Measurements from ENCODE around the gene SMLR1. TPM values are rescaled to one million over a fixed set of nuclear protein-coding genes. Genes with fewer than 3 reads are reported as not detected.

SMLR1 gene
- total RNA-seq, 1 donor from 2014 or later: not detected

DNA sequence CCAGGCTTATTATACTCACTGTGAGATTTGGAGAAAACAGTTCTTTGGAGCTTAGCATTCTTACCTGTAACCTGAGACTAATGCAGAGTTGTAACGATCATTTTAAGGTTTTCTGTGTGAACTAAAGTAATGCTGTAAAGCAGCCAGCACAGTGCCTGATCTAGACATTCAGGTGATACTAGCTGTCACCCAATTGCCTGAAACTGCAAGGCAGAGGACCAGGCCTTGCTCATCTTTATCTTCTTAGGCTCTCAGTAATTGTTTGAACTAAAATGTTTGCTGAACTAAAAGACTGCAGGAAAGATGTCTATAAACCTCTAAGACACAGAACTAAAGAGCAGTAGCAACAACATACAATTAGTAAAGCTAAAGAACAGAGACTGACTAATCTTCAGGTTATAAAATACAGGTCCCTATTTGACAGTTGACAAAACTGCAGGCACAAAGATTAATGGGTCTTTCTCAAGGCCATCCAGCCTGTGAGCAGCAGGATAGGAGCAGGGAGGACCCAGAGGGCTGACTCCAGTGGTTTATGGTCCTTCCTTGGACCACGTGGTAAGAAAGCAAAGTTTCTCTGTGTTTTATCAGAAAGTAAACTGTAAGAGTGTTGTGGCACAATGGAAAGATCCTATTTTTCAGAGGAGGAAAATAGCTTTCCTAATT is 31.4 kb downstream of the SMLR1 start:
- DNase-seq (ENCODE audit: low spot score in 2 of 2, unreplicated experiment in 2 of 2): no peak
- H3K27ac Mint-ChIP-seq: peak overlapping the region; percentile 43
- H3K27me3 Mint-ChIP-seq (ENCODE audit: low read depth): no peaks in the 10 kb centered on the region
- no peak overlapping the region for H3K4me3 Mint-ChIP-seq
- H3K36me3 Mint-ChIP-seq: peaks cover 9% of the 10 kb centered on the region
- peaks cover 10% of the 10 kb centered on the region for H3K9me3 Mint-ChIP-seq
- peaks cover 18% of the 10 kb centered on the region for H3K4me1 Mint-ChIP-seq
- no peak for TF ChIP-seq CTCF (IDR thresholded peaks at IDR 0.05; ENCODE audit: unreplicated experiment)

DNA sequence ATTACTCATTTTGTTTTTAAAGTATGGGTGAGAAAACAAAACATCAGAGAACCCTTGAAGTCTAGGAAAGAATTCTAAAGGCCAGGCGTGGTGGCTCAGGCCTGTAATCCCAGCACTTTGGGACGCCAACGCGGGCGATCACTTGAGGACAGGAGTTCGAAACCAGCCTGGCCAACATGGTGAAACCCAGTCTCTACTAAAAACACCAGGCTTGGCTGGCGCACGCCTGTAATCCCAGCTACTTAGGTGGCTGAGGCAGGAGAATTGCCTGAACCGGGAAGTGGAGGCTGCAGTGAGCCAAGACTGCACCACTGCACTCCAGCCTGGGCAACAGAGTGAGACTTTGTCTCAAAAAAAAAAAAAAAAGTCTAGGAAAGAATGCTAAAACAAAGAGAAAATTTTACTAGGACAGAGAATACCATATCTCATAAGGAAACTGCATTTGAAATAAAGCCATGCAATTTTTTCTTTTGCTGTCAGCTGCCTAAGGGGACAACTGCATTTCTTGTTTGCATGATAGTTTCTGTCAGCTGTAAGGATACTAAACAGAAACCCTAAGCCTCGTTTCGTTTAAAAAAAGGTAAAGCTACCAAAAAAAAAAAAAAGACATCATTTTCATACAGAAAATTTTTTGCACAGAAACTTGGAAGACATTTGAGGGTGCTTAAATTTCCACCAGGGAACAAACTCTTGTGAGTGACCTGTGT is 32.1 kb downstream of the SMLR1 start:
- no peak for DNase-seq (ENCODE audit: low spot score in 2 of 2, unreplicated experiment in 2 of 2)
- H3K9me3 Mint-ChIP-seq: peaks cover 10% of the 10 kb centered on the region
- H3K36me3 Mint-ChIP-seq: peaks cover 12% of the 10 kb centered on the region
- TF ChIP-seq CTCF (IDR thresholded peaks at IDR 0.05; ENCODE audit: unreplicated experiment): no peak
- no peaks in the 10 kb centered on the region for H3K27me3 Mint-ChIP-seq (ENCODE audit: low read depth)
- H3K27ac Mint-ChIP-seq: peak overlapping the region; percentile 43
- no peak overlapping the region for H3K4me3 Mint-ChIP-seq
- peaks cover 13% of the 10 kb centered on the region for H3K4me1 Mint-ChIP-seq

GRCh38 chr6:130862370-130862769 is 35.2 kb downstream of the SMLR1 start:
- H3K4me3 Mint-ChIP-seq: no peak overlapping the region
- no peaks in the 10 kb centered on the region for H3K27me3 Mint-ChIP-seq (ENCODE audit: low read depth)
- peaks cover 5% of the 10 kb centered on the region for H3K36me3 Mint-ChIP-seq
- H3K9me3 Mint-ChIP-seq: no peaks in the 10 kb centered on the region
- peaks cover 13% of the 10 kb centered on the region for H3K4me1 Mint-ChIP-seq
- TF ChIP-seq CTCF (IDR thresholded peaks at IDR 0.05; ENCODE audit: unreplicated experiment): no peak
- H3K27ac Mint-ChIP-seq: no peak overlapping the region
- no peak for DNase-seq (ENCODE audit: low spot score in 2 of 2, unreplicated experiment in 2 of 2)

DNA sequence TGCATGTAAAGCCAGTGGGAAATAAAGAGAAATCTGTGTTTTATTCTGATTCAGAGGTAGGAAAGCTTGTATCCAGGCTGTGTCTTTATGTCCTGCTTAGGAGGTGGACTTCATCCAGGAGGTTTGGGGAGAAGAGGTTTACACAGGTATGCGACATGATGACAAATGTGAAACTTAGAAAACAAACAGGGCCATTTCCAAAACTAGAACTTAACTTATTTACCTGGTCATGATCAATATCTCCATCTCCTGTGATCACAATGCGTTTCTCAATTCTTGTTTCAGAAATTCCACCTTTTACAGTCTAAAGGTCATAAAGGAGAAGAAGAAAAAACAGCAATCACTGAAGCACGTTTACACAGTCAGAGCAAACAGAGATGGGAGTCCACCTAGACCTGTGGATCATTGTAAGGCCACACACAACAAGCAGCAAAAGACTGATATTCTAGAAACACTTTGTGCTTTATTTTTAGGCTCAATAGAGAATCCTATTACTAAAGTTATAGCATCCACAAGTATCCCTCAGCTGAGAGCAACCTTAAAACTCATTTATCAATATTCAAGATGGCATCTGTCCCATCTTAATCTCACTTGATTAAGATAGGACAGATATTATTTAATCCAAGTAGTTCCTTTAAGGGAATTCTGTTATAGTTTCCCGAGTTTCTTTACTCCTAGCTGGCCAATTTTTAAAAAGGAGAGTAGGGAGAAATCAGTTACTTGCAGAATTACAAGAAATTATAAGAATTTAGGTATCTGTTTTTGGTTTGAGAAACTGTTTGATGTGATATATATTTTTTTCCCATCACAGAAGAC is 36.4 kb downstream of the SMLR1 start:
- DNase-seq (ENCODE audit: low spot score in 2 of 2, unreplicated experiment in 2 of 2): no peak
- Mint-ChIP-seq H3K36me3 (peaks cover 5% of the 10 kb centered on the region), H3K27me3 (ENCODE audit: low read depth) (no peaks in the 10 kb centered on the region), H3K4me3 (no peak overlapping the region), H3K9me3 (no peaks in the 10 kb centered on the region), H3K4me1 (peaks cover 10% of the 10 kb centered on the region), H3K27ac (no peak overlapping the region)
- TF ChIP-seq CTCF (IDR thresholded peaks at IDR 0.05; ENCODE audit: unreplicated experiment): no peak

DNA sequence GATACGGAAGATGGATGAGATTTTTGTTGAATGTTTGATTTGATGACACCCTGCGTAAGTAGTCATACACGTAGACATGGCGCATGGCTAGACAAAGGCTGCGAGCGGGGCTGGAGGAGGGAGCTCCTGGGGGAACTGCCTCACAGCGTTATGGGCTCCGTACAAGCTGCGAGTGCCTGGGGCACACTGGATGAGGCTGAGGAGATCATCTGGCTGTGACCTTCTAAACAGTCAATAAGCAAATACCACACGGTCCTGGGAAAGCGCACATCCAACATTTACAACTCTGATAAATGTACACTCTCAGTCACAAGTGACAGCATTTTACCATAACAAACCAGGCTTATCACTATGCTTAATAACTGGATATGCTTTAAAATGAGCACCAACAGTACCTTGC is 37.1 kb downstream of the SMLR1 start:
- Mint-ChIP-seq H3K27me3 (ENCODE audit: low read depth) (no peaks in the 10 kb centered on the region), H3K9me3 (no peaks in the 10 kb centered on the region), H3K4me1 (peaks cover 6% of the 10 kb centered on the region), H3K4me3 (no peak overlapping the region), H3K27ac (no peak overlapping the region), H3K36me3 (peaks cover 5% of the 10 kb centered on the region)
- DNase-seq (ENCODE audit: low spot score in 2 of 2, unreplicated experiment in 2 of 2): no peak
- TF ChIP-seq CTCF (IDR thresholded peaks at IDR 0.05; ENCODE audit: unreplicated experiment): no peak

All from mesothelial cell of epicardium (in vitro differentiated cells).